GM06990 (cell line): ENCODE measurements around the gene HDDC2.

Experiments
- DNase-seq: peaks from one replicate; pipeline ENCODE4 v3.0.0-alpha.2; 2011; ENCODE audit not compliant: insufficient read length; ENCODE audit errors: extremely low read depth
- H3K27me3 ChIP-seq: replicated peaks from 2 replicates; pipeline ENCODE4 v1.6.0; 2011; ENCODE audit warnings: low read length; ENCODE audit not compliant: control insufficient read depth, insufficient read depth
- H3K36me3 ChIP-seq: 2 replicates; pipeline ENCODE4 v1.5.1; 2011; ENCODE audit warnings: low read length; ENCODE audit not compliant: control insufficient read depth, insufficient read depth
- H3K4me3 ChIP-seq: replicated peaks from 2 replicates; pipeline ENCODE4 v1.5.1; 2011; ENCODE audit warnings: low read depth, mild to moderate bottlenecking, control low read depth, low read length
- CTCF ChIP-seq: IDR thresholded peaks from 2 replicates; pipeline ENCODE4 v1.5.1; 2011; ENCODE audit warnings: low read length, control low read depth, mild to moderate bottlenecking, inconsistent platforms; ENCODE audit not compliant: insufficient read depth, poor library complexity, severe bottlenecking

The HDDC2 gene

GRCh38 chr6:125264476-125264875, 37.3 kb downstream of the HDDC2 start:
- TF ChIP-seq CTCF, result no peak
- no peak for DNase-seq
- no peaks in the 10 kb centered on the region for H3K27me3 ChIP-seq
- no peak overlapping the region for H3K4me3 ChIP-seq
- no peaks in the 10 kb centered on the region for H3K36me3 ChIP-seq

- no peak for TF ChIP-seq CTCF
- no peak for DNase-seq
- no peaks in the 10 kb centered on the region for H3K27me3 ChIP-seq
- H3K4me3 ChIP-seq, result no peak overlapping the region
- no peaks in the 10 kb centered on the region for H3K36me3 ChIP-seq
Observed at GRCh38 chr6:125262016-125263013, 39.5 kb downstream of the HDDC2 start.

GRCh38 chr6:125259354-125259736, 42.4 kb downstream of the HDDC2 start:
- Histone ChIP-seq H3K27me3 (no peaks in the 10 kb centered on the region; the same call in 1 of the 2 replicates), H3K36me3 (no peaks in the 10 kb centered on the region), H3K4me3 (no peak overlapping the region)
- TF ChIP-seq CTCF, result no peak
- DNase-seq, result no peak

- no peaks in the 10 kb centered on the region; the same call in 1 of the 2 replicates for H3K27me3 ChIP-seq
- H3K36me3 ChIP-seq, result no peaks in the 10 kb centered on the region
- DNase-seq, result no peak
- no peak overlapping the region for H3K4me3 ChIP-seq
- TF ChIP-seq CTCF, result no peak
Observed at GRCh38 chr6:125258651-125259353, 43.0 kb downstream of the HDDC2 start.

- H3K27me3 ChIP-seq, result no peaks in the 10 kb centered on the region; the same call in 1 of the 2 replicates
- no peak overlapping the region for H3K4me3 ChIP-seq
- no peak for TF ChIP-seq CTCF
- no peaks in the 10 kb centered on the region for H3K36me3 ChIP-seq
- DNase-seq, result no peak
Observed at GRCh38 chr6:125257351-125257750, 44.4 kb downstream of the HDDC2 start.
